ENCODE results near the gene COG5. TPM values are rescaled to one million over a fixed set of nuclear protein-coding genes. Genes with fewer than 3 reads are reported as not detected.
"Not testable (repeated sequence)": the region's sequence is repeated elsewhere in the genome, so short reads cannot be mapped to it uniquely, and the experiment has no call there.

The COG5 gene
- total RNA-seq, 1 experiment from 2014 or later, result 72.6 TPM

- peak; percentile 91 for DNase-seq (ENCODE audit: low read depth)
Measured at GRCh38 chr7:107579885-107580715, 16.4 kb upstream of the COG5 start, which contains the start of gene BCAP29. Gene BCAP29 (plus strand): TSS chr7:107580246. CDS start chr7:107580773, 527 bp downstream.

- no peak for DNase-seq (ENCODE audit: low read depth)
Measured at GRCh38 chr7:107579554-107579884, 15.8 kb upstream of the COG5 start.

GRCh38 chr7:107573537-107573936, 9.8 kb upstream of the COG5 start:
- DNase-seq (ENCODE audit: low read depth), result no peak

GRCh38 chr7:107570298-107570697, 6.6 kb upstream of the COG5 start:
- no peak for DNase-seq (ENCODE audit: low read depth)

- peak; percentile 79 for DNase-seq (ENCODE audit: low read depth)
Measured at GRCh38 chr7:107564553-107565298, 1.0 kb upstream of the COG5 start.

- no peak for DNase-seq (ENCODE audit: low read depth)
Measured at GRCh38 chr7:107563081-107563774, 492 bp downstream of the COG5 start.

- DNase-seq (ENCODE audit: low read depth), result no peak
Measured at GRCh38 chr7:107560898-107561516, 2.7 kb downstream of the COG5 start.

- DNase-seq (ENCODE audit: low read depth), result peak; percentile 37
Measured at GRCh38 chr7:107559864-107560263, 3.9 kb downstream of the COG5 start.

GRCh38 chr7:107555893-107556292, 7.8 kb downstream of the COG5 start:
- no peak for DNase-seq (ENCODE audit: low read depth)

GRCh38 chr7:107551936-107552335, 11.8 kb downstream of the COG5 start:
- no peak for DNase-seq (ENCODE audit: low read depth)

GRCh38 chr7:107544848-107545591, 18.7 kb downstream of the COG5 start:
- DNase-seq (ENCODE audit: low read depth), result no peak

- DNase-seq (ENCODE audit: low read depth), result no peak
Measured at GRCh38 chr7:107543338-107543993, 20.3 kb downstream of the COG5 start.

- no peak for DNase-seq (ENCODE audit: low read depth)
Measured at GRCh38 chr7:107538001-107538400, 25.7 kb downstream of the COG5 start.

GRCh38 chr7:107537228-107537627, 26.5 kb downstream of the COG5 start:
- DNase-seq (ENCODE audit: low read depth), result not testable (repeated sequence)

- no peak for DNase-seq (ENCODE audit: low read depth)
Measured at GRCh38 chr7:107534139-107534538, 29.6 kb downstream of the COG5 start.

- no peak for DNase-seq (ENCODE audit: low read depth)
Measured at GRCh38 chr7:107530751-107531150, 33.0 kb downstream of the COG5 start.

- peak; percentile 43 for DNase-seq (ENCODE audit: low read depth)
Measured at GRCh38 chr7:107528461-107528860, 35.3 kb downstream of the COG5 start.

- DNase-seq (ENCODE audit: low read depth), result no peak
Measured at GRCh38 chr7:107527196-107527595, 36.5 kb downstream of the COG5 start.

- no peak for DNase-seq (ENCODE audit: low read depth)
Measured at GRCh38 chr7:107526672-107527071, 37.0 kb downstream of the COG5 start.

GRCh38 chr7:107506674-107507339, 56.9 kb downstream of the COG5 start:
- peak; percentile 62 for DNase-seq (ENCODE audit: low read depth)

Measured in Daoy (cell line).